ENCODE data around the gene LINGO3. TPM values are rescaled to one million over a fixed set of nuclear protein-coding genes. Genes with fewer than 3 reads are reported as not detected.

LINGO3 gene
- total and polyA plus RNA-seq, 2 experiments from 2014 or later: not detected

GRCh38 chr19:2261438-2262172, 46.3 kb downstream of the LINGO3 start:
- Histone ChIP-seq H3K27ac (no peak overlapping the region), H2AFZ (no peak overlapping the region), H3K4me1 (ENCODE audit: insufficient read depth) (0 out of 2 replicates have a peak, but pooled peaks cover 6% of the 10 kb centered on the region), H3F3A (ENCODE audit: insufficient read depth) (no peaks in the 10 kb centered on the region), H3K4me2 (ENCODE audit: unreplicated experiment) (no peak overlapping the region), H3K36me3 (ENCODE audit: low read depth) (no peaks in the 10 kb centered on the region), H3K27me3 (replicated peaks; ENCODE audit: insufficient read depth) (no peaks in the 10 kb centered on the region), H3K9ac (no peak overlapping the region), H3K4me3 (no peak overlapping the region), H3K9me3 (ENCODE audit: low read depth) (no peaks in the 10 kb centered on the region), H4K20me1 (ENCODE audit: insufficient read depth) (no peaks in the 10 kb centered on the region), H3K79me2 (ENCODE audit: insufficient read depth) (no peaks in the 10 kb centered on the region), H3K9me2 (ENCODE audit: insufficient read depth) (no peaks in the 10 kb centered on the region)
- WGBS, 2 experiments (ENCODE audit: low coverage in 1 of 2, low lambda C conversion rate in 2 of 2, missing lambda C conversion rate in 2 of 2): 61 to 65% methylated on average over 7 of the region's 7 CpGs
- DNase-seq: peak; percentile 39
- TF ChIP-seq EZH2phosphoT487 (IDR thresholded peaks at IDR 0.05; ENCODE audit: insufficient read depth, low read depth) (no peak), EZH2 (IDR thresholded peaks at IDR 0.05; ENCODE audit: insufficient read depth, poor library complexity, severe bottlenecking) (no peak)
- in situ Hi-C loops (cut with MboI): no loop called here

- Histone ChIP-seq H3K27me3 (replicated peaks; ENCODE audit: insufficient read depth) (no peaks in the 10 kb centered on the region), H3K27ac (no peak overlapping the region), H3K79me2 (ENCODE audit: insufficient read depth) (no peaks in the 10 kb centered on the region), H3K9me3 (ENCODE audit: low read depth) (no peaks in the 10 kb centered on the region), H3K4me3 (no peak overlapping the region), H2AFZ (no peak overlapping the region), H3K4me1 (ENCODE audit: insufficient read depth) (0 out of 2 replicates have a peak, but pooled peaks cover 3% of the 10 kb centered on the region), H3F3A (ENCODE audit: insufficient read depth) (no peaks in the 10 kb centered on the region), H3K4me2 (ENCODE audit: unreplicated experiment) (peak overlapping the region; percentile 48), H3K36me3 (ENCODE audit: low read depth) (no peaks in the 10 kb centered on the region), H3K9ac (no peak overlapping the region), H3K9me2 (ENCODE audit: insufficient read depth) (no peaks in the 10 kb centered on the region), H4K20me1 (ENCODE audit: insufficient read depth) (no peaks in the 10 kb centered on the region)
- TF ChIP-seq EZH2 (IDR thresholded peaks at IDR 0.05; ENCODE audit: insufficient read depth, poor library complexity, severe bottlenecking) (no peak), EZH2phosphoT487 (IDR thresholded peaks at IDR 0.05; ENCODE audit: insufficient read depth, low read depth) (no peak)
- in situ Hi-C loops (cut with MboI): no loop called here
- WGBS, 2 experiments (ENCODE audit: low coverage in 1 of 2, low lambda C conversion rate in 2 of 2, missing lambda C conversion rate in 2 of 2): 22 to 25% methylated on average over 11 of the region's 11 CpGs
- peak; percentile 76 for DNase-seq
These were observed 47.6 kb downstream of the LINGO3 start for GRCh38 chr19:2260341-2260805.

GRCh38 chr19:2259336-2259735, 48.6 kb downstream of the LINGO3 start:
- H3K9me2 ChIP-seq (ENCODE audit: insufficient read depth): no peaks in the 10 kb centered on the region
- H4K20me1 ChIP-seq (ENCODE audit: insufficient read depth): no peaks in the 10 kb centered on the region
- in situ Hi-C loops (cut with MboI): no loop called here
- H2AFZ ChIP-seq: no peak overlapping the region
- no peak overlapping the region for H3K9ac ChIP-seq
- WGBS, 2 experiments (ENCODE audit: low coverage in 1 of 2, low lambda C conversion rate in 2 of 2, missing lambda C conversion rate in 2 of 2): 81 to 86% methylated on average over 5 of the region's 5 CpGs
- DNase-seq: peak; percentile 44
- H3K4me1 ChIP-seq (ENCODE audit: insufficient read depth): 0 out of 2 replicates have a peak, but pooled peaks cover 3% of the 10 kb centered on the region
- no peaks in the 10 kb centered on the region for H3K27me3 ChIP-seq (replicated peaks; ENCODE audit: insufficient read depth)
- no peak overlapping the region for H3K4me2 ChIP-seq (ENCODE audit: unreplicated experiment)
- no peaks in the 10 kb centered on the region for H3F3A ChIP-seq (ENCODE audit: insufficient read depth)
- TF ChIP-seq EZH2phosphoT487 (IDR thresholded peaks at IDR 0.05; ENCODE audit: insufficient read depth, low read depth) (no peak), EZH2 (IDR thresholded peaks at IDR 0.05; ENCODE audit: insufficient read depth, poor library complexity, severe bottlenecking) (no peak)
- H3K79me2 ChIP-seq (ENCODE audit: insufficient read depth): no peaks in the 10 kb centered on the region
- H3K36me3 ChIP-seq (ENCODE audit: low read depth): no peaks in the 10 kb centered on the region
- H3K9me3 ChIP-seq (ENCODE audit: low read depth): no peaks in the 10 kb centered on the region
- H3K27ac ChIP-seq: no peak overlapping the region
- no peak overlapping the region for H3K4me3 ChIP-seq

Other genes starting within 250 kb of the LINGO3 start
- gene MOB3A, start 211.8 kb downstream of the LINGO3 start, total RNA-seq (2014; rRNA removed; shearing (Covaris generic)): 38.7 and 53.1 TPM in 2 replicates
- gene MOB3A, start 211.8 kb downstream of the LINGO3 start, polyA plus RNA-seq (2016; fragmentation: Nextera tagmentation; extraction: Ambion mirVana): 53.7 and 57.0 TPM in 2 replicates
- 1.6 and 2.3 TPM in 2 replicates for gene IZUMO4, start 211.2 kb downstream of the LINGO3 start, total RNA-seq (2014; rRNA removed; shearing (Covaris generic))
- gene IZUMO4, start 211.2 kb downstream of the LINGO3 start, polyA plus RNA-seq (2016; fragmentation: Nextera tagmentation; extraction: Ambion mirVana): 0.89 and 1.5 TPM in 2 replicates
- 95.4 and 97.6 TPM in 2 replicates for gene AP3D1, start 156.6 kb downstream of the LINGO3 start, total RNA-seq (2014; rRNA removed; shearing (Covaris generic))
- 65.2 and 79.0 TPM in 2 replicates for gene AP3D1, start 156.6 kb downstream of the LINGO3 start, polyA plus RNA-seq (2016; fragmentation: Nextera tagmentation; extraction: Ambion mirVana)
- gene DOT1L, start 144.2 kb downstream of the LINGO3 start, total RNA-seq (2014; rRNA removed; shearing (Covaris generic)): 4.3 and 4.4 TPM in 2 replicates
- gene DOT1L, start 144.2 kb downstream of the LINGO3 start, polyA plus RNA-seq (2016; fragmentation: Nextera tagmentation; extraction: Ambion mirVana): 4.0 and 5.3 TPM in 2 replicates
- gene PLEKHJ1, start 71.8 kb downstream of the LINGO3 start, total RNA-seq (2014; rRNA removed; shearing (Covaris generic)): 68.3 and 85.1 TPM in 2 replicates
- 62.3 and 69.5 TPM in 2 replicates for gene PLEKHJ1, start 71.8 kb downstream of the LINGO3 start, polyA plus RNA-seq (2016; fragmentation: Nextera tagmentation; extraction: Ambion mirVana)
- gene SF3A2, start 71.3 kb downstream of the LINGO3 start, total RNA-seq (2014; rRNA removed; shearing (Covaris generic)): 20.9 and 26.7 TPM in 2 replicates
- 13.7 and 16.8 TPM in 2 replicates for gene SF3A2, start 71.3 kb downstream of the LINGO3 start, polyA plus RNA-seq (2016; fragmentation: Nextera tagmentation; extraction: Ambion mirVana)
- not detected in 2 replicates for gene AMH, start 58.8 kb downstream of the LINGO3 start, total RNA-seq (2014; rRNA removed; shearing (Covaris generic))
- gene AMH, start 58.8 kb downstream of the LINGO3 start, polyA plus RNA-seq (2016; fragmentation: Nextera tagmentation; extraction: Ambion mirVana): not detected in 2 replicates
- gene JSRP1, start 51.7 kb downstream of the LINGO3 start, total RNA-seq (2014; rRNA removed; shearing (Covaris generic)): not detected in 2 replicates
- gene JSRP1, start 51.7 kb downstream of the LINGO3 start, polyA plus RNA-seq (2016; fragmentation: Nextera tagmentation; extraction: Ambion mirVana): 0.41 TPM in 1 of 2 replicates, not detected in the other
- gene PEAK3, start 26.0 kb downstream of the LINGO3 start, total RNA-seq (2014; rRNA removed; shearing (Covaris generic)): not detected in 2 replicates
- gene PEAK3, start 26.0 kb downstream of the LINGO3 start, polyA plus RNA-seq (2016; fragmentation: Nextera tagmentation; extraction: Ambion mirVana): 0.19 TPM in 1 of 2 replicates, not detected in the other
- gene LSM7, start 20.4 kb upstream of the LINGO3 start, total RNA-seq (2014; rRNA removed; shearing (Covaris generic)): 87.0 and 118 TPM in 2 replicates
- 91.4 and 102 TPM in 2 replicates for gene LSM7, start 20.4 kb upstream of the LINGO3 start, polyA plus RNA-seq (2016; fragmentation: Nextera tagmentation; extraction: Ambion mirVana)
- gene SPPL2B, start 20.5 kb upstream of the LINGO3 start, total RNA-seq (2014; rRNA removed; shearing (Covaris generic)): 43.0 and 61.0 TPM in 2 replicates
- 38.6 and 38.9 TPM in 2 replicates for gene SPPL2B, start 20.5 kb upstream of the LINGO3 start, polyA plus RNA-seq (2016; fragmentation: Nextera tagmentation; extraction: Ambion mirVana)
- not detected in 2 replicates for gene TMPRSS9, start 52.1 kb upstream of the LINGO3 start, total RNA-seq (2014; rRNA removed; shearing (Covaris generic))
- 0.28 TPM in 1 of 2 replicates, not detected in the other for gene TMPRSS9, start 52.1 kb upstream of the LINGO3 start, polyA plus RNA-seq (2016; fragmentation: Nextera tagmentation; extraction: Ambion mirVana)
- gene TIMM13, start 119.4 kb upstream of the LINGO3 start, total RNA-seq (2014; rRNA removed; shearing (Covaris generic)): 56.4 and 57.6 TPM in 2 replicates
- 143 and 161 TPM in 2 replicates for gene TIMM13, start 119.4 kb upstream of the LINGO3 start, polyA plus RNA-seq (2016; fragmentation: Nextera tagmentation; extraction: Ambion mirVana)
- 93.7 and 119 TPM in 2 replicates for gene LMNB2, start 148.8 kb upstream of the LINGO3 start, total RNA-seq (2014; rRNA removed; shearing (Covaris generic))
- gene LMNB2, start 148.8 kb upstream of the LINGO3 start, polyA plus RNA-seq (2016; fragmentation: Nextera tagmentation; extraction: Ambion mirVana): 25.2 and 25.9 TPM in 2 replicates
- gene GADD45B, start 168.0 kb upstream of the LINGO3 start, total RNA-seq (2014; rRNA removed; shearing (Covaris generic)): 89.7 TPM in 2 replicates
- 95.0 and 96.1 TPM in 2 replicates for gene GADD45B, start 168.0 kb upstream of the LINGO3 start, polyA plus RNA-seq (2016; fragmentation: Nextera tagmentation; extraction: Ambion mirVana)